HG02763 (cell line): ENCODE results near the gene IFITM10.
A peak's percentile ranks its signal among the peaks of the same experiment; 100 is the strongest.

Experiments used
- ATAC-seq: cut with Tn5 transposase; IDR thresholded peaks from one replicate; pipeline ENCODE4 v1.9.1; 2021; ENCODE audit warnings: mild to moderate bottlenecking, moderate library complexity; ENCODE audit not compliant: unreplicated experiment

IFITM10 gene

GRCh38 chr11:1727096-1727690 is 23.2 kb downstream of the IFITM10 start:
- no peak for ATAC-seq

DNA sequence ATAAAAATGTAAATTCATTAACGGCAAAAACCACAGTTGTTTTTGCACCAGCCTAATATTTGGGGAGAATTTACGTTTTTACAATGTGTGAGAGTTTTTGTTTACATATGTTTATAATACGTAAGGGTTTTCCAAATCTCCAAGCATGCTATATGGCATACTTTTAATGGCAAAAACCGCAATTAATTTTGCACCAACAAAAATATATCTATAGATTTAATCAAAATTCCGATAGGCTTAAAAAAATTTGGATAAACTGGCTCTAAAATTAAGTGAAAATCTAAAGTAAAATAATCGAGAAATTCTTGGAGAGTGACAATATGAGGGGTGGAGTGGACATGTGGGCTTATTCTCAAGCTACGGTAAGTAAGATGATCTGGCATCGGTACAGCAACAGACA is 30.6 kb downstream of the IFITM10 start:
- ATAC-seq, result no peak

DNA sequence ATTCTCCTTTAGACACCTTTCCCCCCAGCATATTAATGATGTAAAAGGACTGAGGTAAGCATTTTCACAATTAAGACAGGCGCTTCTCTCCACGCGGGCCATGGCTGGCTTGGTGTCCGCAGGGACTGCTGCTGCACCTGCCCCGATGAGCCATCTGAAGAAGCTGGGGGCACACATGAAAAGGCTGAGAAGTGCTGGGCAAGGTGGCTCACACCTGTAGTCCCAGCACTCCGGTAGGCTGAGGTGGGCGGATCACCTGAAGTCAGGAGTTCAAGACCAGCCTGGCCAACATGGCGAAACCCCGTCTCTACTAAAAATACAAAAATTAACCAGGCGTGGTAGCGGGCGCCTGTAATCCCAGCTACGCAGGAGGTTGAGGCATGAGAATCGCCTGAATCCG is 32.1 kb downstream of the IFITM10 start:
- ATAC-seq, result no peak

- ATAC-seq, result no peak
Measured at GRCh38 chr11:1717745-1718144, 32.6 kb downstream of the IFITM10 start.

- no peak for ATAC-seq
Measured at GRCh38 chr11:1714908-1715885, 35.2 kb downstream of the IFITM10 start.

DNA sequence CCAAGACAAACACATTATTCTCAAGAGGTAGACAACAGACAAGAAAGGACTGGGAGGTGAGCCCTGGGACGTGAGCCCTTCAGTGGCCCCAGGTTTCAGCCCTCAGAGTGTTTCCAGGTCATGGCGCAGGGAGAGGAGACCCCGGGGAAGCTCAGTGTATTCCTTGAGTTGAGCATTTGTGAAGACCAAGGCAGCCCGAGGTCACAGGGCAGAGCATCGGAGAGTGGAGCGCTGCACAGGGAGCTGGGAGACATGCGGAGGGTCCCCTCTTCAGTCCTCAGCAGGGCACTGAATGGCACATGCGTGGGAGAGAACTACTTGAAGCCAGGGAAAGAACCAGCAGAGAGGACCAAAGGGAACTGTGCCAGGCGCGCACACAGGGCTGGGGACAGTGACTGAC is 41.7 kb downstream of the IFITM10 start:
- ATAC-seq, result no peak

DNA sequence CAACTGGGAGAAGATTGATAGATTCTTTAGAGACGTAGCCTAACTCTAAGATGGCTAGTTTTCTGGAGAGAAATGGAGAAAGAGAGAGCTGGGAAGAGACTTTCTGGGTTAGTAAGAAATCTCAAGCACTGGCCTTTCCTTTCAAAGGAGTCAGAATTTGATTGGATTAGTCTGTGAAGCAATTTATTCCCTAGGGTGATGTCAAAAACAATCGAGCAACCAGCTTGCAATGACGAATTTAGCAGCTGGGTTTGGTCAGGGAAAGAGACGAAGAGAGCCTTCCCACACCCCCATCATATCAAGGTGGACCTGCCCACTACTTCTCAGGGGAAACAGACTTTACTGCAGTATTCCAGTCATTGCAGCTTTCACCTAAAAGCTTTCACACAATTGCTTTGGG is 42.6 kb downstream of the IFITM10 start:
- ATAC-seq, result no peak

- ATAC-seq, result no peak
Measured at GRCh38 chr11:1706634-1707400, 43.6 kb downstream of the IFITM10 start.

GRCh38 chr11:1705126-1706052 is 45.0 kb downstream of the IFITM10 start:
- no peak for ATAC-seq

- ATAC-seq, result no peak
Measured at GRCh38 chr11:1703146-1703545, 47.2 kb downstream of the IFITM10 start.

DNA sequence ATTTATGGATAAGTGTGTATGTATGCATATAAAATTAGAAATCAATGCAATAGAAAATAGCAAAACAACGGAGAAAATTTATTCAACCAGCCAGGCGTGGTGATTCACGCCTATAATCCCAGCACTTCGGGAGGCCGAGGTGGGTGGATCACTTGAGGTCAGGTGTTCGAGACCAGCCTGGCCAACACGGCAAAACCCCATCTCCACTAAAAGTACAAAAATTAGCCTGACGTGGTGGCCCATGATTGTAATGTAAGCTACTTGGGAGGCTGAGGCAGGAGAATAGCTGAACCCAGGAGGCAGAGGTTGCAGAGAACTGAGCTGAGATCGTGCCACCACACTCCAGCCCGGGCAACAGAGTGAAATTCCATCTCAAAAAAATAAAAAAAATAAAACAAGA is 47.9 kb downstream of the IFITM10 start:
- no peak for ATAC-seq

- no peak for ATAC-seq
Measured at GRCh38 chr11:1701091-1701807, 49.1 kb downstream of the IFITM10 start.

DNA sequence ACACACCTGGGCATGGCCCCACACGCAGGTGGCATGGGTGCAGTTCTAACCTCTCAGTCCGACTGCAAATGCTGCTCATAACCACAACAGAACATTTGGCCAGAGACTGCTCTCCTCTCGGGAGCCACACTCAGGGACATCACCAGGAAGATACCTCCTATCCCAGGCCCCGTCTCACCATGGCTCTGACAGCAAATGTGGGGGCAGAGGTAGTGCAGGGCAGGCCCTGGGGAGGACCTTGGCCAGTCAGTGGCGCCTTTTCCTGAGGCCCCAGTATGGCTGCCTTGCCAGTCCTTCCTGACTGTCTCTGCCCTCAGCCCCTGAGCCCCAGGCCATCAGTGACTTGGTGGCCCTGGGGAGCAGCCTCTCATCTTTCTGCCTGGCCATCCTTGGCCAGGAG is 50.6 kb downstream of the IFITM10 start:
- ATAC-seq, result no peak

DNA sequence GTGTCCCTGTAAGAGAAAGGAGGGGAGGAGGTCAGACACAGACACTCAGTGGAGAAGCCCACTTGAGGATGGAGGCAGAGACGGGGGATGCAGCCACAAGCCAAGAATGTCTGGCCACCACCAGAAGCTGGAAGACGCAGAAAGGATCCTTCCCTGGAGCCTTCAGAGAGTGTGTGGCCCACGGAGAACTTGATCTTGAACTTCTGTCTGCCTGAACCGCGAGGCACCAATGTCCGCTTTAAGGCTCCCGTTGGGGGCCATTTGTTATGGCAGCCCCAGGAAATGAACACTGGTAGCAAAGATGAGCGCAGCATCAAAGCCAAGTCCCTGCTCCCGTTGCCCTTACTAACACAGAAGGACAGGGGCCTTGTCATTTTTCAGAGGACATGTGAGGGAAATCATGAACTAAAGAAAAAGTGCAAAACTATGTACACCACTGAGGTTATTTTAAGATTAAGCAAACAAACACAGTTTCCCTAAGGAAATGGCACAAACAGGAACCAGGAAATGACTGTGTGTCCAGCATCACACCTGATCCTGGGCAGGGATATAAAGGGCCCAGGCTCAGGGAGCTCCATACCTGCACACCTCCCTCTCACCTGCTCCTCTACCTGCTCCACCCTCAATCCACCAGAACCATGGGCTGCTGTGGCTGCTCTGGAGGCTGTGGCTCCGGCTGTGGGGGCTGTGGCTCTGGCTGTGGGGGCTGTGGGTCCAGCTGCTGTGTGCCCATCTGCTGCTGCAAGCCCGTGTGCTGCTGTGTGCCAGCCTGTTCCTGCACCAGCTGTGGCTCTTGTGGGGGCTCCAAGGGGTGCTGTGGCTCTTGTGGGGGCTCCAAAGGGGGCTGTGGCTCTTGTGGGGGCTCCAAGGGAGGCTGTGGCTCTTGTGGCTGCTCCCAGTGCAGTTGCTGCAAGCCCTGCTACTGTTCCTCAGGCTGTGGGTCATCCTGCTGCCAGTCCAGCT is 53.5 kb downstream of the IFITM10 start, which contains the start of gene KRTAP5-6:
TSS of gene KRTAP5-6 (plus strand) at position 588 of the 963 bp plus-strand sequence. CDS start at position 639, 51 bp downstream.
- ATAC-seq, result no peak

DNA sequence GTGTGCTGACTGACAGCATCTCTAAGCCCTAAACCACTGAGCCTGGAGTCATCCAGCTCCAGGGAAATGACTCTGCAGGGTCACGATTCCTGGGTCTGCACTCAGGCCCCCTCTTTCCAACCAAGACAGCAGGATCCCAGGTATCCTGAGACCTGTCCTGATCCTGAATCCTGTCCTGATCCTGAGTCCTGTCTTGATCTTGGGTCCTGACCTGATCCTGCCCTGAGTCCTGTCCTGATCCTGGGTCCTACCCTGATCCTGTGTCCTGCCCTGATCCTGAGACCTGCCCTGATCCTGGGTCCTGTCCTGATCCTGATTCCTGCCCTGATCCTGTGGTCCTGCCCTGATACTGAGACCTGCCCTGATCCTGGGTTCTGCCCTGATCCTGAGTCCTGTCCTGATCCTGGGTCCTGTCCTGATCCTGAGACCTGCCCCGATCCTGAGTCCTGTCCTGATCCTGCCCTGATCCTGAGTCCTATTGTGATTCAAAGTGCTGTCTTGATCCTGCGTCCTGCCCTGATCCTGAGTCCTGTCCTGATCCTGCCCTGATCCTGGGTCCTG is 54.8 kb downstream of the IFITM10 start:
- no peak for ATAC-seq

GRCh38 chr11:1694846-1695547 is 55.4 kb downstream of the IFITM10 start:
- no peak for ATAC-seq

DNA sequence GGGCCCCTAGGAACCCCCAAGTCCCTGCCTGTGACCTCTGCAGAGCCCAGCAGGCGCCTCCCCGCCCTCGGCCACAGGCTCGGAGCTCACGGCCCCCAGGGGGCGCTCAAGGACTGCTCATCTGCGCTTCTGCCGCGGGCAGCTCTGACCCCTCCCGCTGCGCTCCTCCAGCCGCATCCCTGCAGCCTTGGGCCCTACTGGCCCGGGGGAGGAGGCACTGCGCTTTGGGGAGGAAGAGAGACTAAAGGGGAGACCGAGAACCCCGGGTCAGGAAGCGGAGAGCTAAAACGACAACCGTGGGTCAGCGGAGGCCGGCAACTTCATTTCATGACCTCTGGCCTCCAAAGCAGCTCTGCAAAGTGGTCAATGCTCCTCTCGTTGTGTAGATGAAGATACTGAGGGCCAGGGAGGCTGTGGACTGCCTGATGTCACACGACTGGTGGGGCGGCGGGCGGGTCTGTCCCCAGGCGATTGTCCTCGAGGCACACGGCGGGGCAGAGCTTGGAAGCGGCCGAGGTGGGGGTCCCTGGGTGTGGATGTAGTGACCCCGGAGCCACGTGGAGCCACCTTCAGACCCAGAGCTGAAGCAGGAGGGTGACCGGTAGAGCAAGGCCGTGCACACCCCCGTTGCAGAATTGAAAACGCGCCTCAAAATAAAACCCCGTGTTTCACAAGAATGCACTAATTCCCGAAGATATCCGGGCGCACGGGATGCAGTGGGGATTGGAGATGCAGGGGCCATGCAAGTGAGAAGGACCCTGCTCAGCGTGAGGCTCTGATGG is 56.1 kb downstream of the IFITM10 start:
- peak; percentile 45 for ATAC-seq
